ENCODE results near the gene MEG3.
"Not testable (repeated sequence)": the region's sequence is repeated elsewhere in the genome, so short reads cannot be mapped to it uniquely, and the experiment has no call there.

MEG3 gene

DNA sequence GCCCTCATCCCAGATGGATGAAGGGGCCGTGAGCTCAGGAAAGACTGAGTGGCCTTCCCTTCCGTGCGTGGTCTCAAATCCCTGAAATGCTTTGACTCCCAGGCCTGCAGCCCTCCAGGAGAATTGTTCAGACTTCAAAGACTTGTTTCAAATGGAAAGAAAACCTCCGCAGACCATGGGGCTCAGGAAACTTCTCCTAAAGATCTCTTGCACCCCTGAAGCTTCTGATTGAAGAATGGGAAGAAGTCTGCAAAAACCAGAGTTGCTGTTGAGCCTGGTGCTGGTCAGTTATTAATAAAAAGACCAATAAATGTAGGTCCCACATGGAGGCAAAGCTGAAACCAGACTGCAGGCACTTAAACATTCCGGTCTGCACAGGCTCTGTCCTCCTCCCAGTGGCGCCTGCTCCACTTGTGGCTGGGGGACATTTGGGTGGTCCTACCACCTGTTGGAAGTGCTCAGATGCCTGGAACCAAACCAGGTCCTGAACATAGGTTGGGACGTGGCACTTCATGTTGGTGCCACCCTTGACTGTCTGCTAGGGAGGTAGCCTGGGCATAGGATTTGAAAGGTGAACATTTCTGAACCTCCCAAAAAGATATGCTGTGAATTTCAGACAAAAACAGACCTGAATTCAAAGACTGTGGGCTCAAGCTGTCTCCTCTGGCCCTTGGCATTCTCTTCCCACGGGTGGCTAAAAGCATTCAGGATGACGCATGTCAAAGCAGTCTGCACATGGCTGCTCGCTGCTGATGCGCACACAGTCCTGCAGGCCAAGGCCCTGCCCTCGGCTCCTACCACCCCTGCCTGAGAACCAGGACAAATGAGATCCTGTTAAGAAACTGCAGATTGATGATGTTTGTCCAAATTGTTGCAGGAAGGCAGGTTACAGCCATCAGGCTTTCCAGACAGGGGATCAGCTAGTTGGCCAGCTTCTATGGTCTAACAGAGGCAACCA lies 36.2 kb upstream of the MEG3 start:
- DNase-seq = no peak

DNA sequence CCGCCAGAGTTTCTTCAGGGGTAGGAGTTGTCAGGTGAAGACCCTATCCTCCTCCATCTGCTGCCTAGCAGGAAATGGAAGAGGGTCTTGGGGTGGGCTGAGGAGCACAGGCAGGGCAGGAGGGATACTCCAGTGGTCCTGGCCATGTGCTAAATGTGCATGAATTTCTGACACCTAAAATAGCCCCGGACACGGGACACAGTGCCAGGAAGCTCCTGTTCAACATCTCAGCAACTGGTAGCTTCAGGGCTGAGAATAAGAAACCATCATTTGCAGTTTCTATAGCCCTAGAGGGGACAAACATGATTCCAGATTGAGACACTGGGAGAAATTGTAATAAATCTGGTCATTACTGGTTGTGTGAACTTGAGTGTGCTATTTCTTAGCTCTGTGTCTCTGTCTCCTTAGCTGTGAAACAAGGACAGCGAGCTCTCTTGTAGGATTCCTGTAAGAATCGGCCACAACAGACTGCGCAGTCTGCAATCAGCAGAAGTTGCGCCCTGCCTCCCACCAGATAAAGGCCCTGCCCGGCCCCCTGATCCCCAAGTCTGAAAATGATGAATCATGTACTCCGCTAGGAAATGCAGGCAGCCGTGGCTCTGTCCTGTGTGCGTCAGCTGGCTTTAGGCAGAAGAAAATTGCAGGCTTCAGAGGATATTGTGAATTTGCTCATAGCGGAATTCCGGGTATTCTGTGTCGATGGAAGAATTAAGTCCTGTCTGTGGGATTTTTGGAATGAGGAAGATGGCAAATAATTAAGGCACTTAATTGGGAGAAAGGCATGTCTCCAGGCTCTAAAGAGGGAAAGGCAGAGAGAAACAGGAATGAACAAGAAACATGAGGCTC lies 35.2 kb upstream of the MEG3 start:
- DNase-seq = peak; percentile 3

DNA sequence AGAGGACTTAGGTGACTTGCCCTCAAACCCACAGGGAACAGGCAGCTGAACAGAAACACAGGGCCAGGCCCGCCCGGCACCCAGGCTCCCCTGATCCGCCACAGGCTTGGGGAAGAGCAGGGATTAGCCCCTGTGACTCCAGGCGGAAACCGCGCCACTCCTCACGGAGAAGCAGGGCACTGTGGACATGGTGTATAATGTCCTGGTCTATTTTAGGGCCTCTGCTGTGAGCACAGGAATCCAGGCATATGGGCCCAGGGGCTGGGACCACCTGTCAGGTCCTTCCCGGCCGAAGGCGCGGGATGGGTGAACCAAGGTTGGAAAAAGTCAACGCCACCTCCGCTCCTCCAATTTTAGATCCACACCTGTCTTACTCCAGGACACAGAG lies 34.6 kb upstream of the MEG3 start:
- DNase-seq = no peak

DNA sequence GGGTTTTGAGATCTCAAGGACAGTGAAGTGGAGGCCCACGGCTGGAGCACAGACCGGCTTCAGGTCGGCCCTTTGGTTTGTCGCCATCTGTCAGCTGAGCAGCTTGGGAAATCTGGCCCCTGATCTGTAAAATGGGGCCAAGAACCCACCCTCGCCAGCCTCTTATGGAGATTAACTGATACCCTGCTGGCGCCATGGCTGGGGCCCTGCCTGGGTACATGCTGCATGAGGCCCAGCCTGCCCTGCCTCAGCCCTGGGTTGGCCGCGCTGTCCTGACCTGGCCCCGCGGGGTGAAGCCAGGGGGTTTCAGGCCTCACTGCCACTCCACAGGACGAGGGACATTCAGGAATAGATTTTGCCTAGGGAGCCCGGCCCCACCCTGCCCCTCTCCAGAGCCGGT lies 33.9 kb upstream of the MEG3 start:
- no peak for DNase-seq

DNA sequence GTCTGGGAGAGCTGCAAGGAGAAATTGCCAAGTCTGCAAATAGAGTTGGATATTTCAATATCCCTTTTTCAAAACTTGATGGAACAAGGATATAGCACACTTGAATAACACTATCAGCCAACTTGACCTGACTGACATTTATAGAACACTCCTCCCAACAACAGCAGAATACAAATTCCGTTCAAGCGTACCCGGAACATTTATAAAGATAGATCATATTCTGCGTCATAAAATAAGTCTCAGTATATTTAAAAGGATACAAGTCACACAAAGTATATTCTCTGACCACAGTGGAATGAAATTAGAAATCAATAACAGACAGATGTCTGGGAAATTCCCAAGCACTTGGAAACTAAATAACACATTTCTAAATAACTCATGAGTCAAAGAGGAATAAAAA lies 29.0 kb upstream of the MEG3 start:
- no peak for DNase-seq

DNA sequence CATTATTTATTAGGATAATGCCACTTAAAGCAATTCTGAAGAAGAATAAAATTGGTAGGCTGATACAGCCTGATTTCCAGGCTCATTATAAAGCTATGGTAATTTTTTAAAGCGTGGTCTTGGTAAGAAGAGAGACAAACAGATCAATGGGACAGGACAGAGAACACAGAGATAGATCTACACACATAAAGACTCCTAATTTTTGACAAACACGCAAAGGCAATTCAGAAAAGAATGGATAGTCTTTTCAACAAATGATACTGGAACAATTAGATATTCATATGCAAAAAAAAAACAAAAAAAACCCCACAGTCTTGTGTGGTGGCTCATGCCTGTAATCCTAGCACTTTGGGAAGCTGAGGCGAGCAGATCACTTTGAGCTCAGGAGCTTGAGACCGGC lies 25.9 kb upstream of the MEG3 start:
- DNase-seq = no peak

DNA sequence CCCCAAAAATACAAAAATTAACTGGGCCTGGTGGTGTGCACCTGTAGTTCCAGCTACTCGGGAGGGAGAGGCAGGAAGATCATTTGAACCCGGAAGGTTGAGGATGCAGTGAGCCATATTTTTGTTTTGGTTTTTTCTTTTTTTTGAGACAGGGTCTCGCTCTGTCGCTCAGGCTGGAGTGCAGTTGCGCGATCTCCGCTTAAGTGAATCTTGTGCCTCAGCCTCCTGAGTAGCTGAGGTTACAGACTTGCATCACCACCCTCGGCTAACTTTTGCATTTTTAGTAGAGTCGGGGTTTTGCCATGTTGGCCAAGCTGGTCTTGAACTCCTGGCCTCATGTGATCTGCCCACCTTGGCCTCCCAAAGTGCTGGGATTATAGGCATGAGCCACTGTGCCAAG lies 24.5 kb upstream of the MEG3 start:
- DNase-seq = not testable (repeated sequence)

DNA sequence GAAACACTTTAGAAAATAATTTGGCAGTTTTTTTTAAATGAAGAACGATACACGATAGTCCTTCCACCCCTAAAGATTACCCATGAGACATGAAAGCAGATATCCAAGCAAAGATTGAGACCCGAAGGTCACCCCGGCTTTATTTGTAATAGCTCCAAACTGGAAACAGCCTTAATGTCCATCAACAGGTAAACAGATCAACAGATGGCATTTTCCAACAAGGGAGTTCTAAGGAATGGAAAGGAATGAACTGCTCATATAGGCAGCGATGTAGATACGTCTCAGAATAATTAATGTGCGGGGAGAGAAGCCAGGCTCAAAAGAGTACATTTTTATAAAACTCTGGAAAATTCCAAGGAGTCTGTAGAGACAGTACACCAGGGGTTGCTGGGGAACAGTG lies 23.7 kb upstream of the MEG3 start:
- no peak for DNase-seq

DNA sequence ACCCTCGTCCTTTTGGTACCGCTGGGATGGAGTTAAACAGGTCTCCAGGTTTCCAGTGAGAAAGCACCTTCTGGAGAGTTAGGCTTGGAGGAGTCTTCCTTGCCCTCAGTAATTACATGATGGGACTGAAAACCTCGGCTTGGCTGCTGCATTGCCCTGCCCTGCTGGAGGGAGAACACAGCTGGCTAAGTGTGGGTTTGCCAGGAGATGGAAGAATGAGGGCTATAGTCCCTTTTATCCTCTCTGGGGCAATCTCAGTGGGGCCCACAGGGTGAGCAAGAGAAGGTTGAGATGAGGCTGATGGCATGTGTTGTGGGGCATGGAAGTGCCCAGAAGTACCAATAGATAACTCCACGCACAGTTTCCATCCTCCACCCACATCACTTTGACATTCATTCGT lies 23.2 kb upstream of the MEG3 start:
- DNase-seq = no peak

DNA sequence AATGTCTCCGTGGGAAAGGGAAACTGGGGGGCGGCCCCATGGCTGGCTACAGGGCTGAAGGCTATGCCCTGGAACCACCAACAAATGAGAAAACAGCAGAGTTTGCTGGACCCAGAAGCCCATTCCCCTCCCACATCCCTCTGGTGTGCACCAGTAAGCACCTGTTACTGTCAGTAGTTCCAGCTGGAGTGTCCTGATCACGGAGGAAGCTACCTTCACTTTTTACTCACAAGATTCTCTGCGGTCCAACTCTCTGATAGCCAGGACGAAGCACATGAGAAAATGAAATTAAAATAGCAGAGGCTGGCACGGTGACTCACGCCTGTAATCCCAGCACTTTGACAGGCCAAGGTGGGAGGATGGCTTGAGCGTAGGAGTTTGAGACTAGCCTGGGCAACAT lies 22.7 kb upstream of the MEG3 start:
- no peak for DNase-seq

DNA sequence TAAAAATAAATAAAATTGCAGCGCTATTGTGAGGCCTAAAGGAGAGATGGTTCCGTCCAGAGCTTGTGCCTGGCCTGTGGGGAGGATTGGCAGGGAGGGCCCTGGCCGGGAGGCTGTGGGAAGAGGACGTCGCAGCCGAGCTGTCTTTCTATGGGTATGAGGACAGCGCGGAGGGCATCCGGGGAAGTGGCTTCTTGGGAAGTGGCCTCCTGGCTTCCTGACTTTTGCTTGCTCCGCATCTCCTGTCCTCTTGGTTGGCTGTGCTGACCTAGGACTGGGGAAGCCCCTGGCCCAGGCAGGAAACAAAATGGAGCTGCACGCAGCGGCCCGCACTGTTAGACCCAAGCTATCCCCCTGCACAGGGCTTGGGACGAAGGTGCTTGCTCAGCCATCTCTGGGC lies 22.2 kb upstream of the MEG3 start:
- DNase-seq = no peak

DNA sequence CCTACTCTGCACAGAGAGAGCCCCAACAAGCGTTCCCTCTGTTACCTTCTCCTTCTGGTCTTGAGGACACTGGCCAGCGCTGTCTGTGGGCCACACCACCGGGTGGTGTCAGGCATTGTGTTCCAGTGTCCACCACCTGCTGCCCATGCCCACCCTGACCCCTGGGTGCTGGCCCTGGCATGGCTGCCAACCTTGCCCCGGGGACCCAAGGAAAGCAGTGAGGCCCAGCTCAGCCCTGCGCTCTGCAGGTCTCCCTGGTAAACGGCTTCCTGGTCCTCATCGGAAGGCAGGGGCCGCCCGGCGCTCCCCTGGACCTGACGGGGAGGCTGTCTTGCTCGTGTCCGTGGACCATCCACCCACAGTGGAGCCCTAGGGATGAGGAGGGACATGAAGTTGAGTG lies 21.8 kb upstream of the MEG3 start:
- DNase-seq = no peak

DNA sequence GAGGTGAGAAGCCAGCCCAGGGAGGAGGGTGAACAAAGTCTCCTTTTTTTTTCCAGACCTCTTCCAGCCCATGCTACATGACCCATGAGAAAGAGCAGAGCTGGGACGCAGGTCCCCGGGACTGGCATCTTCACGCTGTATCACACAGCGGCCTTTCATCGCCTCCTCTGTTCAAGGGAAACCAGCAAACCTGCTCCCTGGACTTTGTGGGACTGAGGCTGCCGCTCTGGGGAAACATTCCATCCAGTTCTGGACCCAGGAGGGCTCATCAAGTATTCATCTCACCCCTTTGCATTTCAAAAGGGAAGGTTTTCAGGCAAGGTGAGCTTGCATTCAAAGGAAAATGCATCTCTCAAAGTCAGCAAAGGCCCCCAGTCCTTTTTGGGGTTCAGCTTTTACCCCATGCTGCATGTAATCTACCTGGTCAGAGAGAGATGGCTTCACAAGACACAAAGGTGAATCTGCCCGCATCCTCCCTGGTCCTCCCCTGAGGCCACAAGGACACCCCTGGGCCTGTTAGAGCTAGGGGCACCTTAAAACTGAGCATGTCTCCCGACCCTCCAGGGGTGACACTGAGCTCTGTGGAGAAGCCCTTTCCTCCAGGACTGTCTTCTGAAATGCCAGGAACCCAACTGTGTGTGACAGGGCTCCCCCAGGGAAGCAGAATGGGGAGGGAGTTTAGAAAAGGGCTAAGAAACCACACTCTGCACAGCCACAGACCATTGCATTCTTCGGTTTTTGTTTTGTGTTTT lies 21.2 kb upstream of the MEG3 start:
- no peak for DNase-seq

DNA sequence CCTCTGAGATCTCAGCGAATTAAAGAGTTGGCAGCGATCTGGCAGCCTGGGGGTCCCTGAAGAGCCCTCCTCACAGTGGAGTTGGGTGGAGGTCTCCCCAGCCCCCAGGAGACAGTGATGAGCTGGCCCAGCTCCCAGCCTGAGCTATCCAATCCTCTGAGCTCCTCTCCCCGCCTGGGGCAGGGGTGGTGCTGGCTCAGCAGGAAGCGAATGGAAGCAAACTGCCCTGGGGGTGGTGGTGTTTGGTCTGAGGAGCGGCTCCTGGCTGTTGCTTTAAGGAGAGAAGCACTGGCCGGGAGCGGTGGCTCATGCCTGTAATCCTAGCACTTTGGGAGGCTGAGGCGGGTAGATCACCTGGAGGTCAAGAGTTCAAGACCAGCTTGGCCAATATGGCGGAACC lies 19.5 kb upstream of the MEG3 start:
- DNase-seq = no peak

DNA sequence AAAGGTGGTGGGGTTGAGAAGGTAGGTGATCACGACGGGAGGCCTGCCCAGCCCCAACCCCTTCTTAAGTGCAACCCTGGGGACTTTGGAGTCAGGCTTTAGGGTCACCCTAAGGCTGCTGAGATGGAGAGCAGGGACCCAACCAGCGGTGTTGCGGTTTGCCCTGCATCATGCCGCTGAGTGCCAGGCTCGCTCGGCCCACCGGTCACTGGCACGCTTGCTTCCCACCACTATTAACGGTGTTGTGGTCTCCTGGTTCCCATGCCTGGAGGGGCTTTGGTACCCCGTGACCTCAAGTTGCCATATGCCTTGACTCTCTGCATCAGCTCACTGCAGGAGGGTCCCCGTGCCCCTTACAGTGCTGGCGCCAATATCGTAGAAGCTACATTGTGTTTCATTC lies 18.4 kb upstream of the MEG3 start:
- no peak for DNase-seq

DNA sequence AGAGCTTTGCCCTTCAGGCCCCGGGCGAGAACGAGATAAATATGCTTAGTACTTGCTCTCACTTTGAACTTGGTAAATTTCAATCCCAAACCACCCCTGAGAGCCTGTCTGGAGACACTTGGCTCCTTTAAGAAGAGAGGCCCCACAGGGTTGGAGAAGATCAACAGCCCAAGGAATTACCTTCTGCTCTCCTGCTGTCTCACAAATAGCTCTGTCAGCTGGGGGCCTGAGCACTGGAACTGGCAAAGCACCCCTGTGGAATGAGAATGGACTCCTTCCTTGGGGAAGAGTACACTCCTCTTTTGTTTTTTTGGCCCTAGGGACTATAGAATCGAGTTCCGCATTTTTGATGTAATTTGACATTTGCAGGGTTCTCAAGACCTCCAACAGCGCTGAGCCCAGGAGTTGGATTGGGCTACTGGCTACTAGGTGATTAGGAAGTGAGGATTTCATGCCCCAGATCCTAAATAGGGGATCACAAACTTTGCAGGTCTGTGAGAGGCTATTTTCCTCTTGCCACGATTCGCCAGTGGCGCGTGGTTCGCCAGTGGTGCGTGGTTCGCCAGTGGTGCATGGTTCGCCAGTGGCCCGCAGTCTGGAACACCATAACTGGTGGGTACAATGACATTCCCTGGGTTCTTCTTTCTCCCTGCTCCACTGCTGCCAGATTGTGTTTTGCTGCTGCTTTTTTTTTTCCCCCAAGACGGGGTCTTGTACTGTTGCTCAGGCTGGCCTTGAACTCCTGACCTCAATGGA lies 17.8 kb upstream of the MEG3 start:
- no peak for DNase-seq

DNA sequence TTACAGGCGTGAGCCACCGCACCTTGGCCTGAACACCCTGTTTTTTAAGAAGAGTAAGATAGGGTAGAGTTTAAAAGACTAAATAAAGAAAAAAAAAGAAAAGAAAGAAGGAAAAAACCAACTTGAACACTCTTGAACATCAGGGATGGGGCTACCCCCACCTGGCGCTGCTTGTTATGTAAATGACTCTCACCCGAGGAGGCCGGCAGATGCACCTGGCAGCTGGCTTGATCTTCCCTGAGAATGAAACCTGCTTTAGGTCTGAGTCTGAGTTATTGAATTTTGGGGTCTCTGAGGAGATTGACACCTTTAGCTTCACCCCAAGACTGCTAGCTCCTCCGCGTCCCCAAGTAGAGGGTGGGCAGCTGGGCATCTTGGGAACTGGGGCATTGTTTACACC lies 15.5 kb upstream of the MEG3 start:
- DNase-seq = no peak

DNA sequence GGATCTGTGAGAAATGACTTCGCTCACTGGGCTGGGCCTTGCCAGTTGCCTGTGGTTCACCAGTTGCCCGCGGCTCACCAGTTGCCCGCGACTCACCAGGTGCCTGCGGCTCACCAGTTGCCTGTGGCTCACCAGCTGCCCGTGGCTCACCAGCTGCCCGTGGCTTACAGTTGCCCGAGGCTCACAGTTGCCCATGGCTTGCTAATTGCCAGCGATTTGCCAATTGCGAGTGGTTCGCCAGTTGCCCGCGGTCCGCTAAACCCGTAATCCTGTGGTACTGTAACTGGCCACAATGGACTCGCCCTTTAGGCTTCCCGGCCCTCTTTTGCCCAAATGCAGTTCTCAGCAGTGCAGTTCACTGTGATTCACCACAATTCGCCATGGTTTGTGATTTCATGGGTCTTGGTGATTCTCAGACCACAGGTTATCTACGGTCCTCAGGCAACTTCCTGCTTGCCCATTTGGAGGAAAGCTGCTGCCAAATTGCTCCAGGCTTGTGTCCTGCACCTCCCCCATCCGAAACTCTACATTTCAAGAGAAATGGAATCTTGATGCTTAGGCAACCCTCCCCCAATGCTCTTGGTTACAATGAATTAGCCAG lies 15.0 kb upstream of the MEG3 start:
- peak; percentile 26 for DNase-seq

DNA sequence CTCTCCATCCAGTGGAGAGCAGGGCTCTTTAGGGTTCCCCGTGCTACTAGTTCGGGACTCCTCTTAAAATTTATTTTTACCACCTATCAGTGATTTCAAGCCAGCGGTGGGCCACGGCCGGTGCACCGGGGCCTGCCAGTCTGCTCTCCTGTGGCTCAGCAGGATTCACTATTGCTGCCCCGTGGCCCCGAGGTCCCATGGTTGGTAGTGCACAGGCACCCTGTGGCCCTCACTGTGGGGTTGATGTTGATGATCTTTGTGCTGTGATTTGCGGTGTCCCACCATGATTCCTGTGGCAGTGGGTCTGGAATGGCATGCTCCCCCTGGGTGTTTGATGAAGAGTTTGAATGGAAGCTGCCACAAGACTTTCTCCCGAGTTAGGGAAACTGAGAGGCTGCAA lies 12.6 kb upstream of the MEG3 start:
- DNase-seq = no peak

DNA sequence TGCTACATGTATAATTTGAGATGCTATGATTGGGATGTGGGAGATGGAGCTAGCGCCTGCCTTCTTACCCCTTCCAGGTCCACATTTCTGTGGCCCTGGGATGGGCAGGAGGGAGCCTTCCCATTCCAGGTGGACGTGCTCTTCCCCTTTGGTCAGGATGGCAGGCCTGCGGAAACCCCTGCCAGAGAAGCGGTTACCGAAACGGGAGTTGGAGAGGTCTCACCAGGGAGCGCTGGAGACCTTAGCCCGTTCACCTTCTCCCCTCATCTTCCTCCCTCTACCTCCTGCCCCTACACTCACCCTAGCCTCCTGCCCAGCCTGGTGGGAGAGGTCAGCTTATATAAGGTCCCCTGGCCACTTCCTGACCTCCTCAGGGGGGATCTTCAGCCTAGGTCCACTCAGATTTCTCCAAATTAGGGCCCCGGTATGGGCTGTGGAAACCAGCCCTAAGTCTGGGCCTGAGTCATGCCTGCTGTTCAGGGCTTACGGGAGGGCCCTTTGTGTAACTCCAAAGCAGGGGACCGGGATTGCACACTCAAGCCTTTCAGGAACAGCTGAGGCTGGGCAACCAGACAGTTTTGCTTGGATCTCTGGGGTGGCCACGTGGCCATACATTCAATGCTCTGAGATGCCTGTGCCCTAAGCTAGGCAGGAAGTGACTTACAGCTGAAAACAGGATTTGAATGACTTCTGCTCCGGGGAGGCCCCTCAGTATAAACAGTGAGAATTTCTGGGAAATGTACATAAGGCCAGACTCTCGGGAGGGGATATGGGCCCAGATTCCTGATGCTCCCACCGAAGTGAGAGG lies 10.2 kb upstream of the MEG3 start:
- no peak for DNase-seq

DNA sequence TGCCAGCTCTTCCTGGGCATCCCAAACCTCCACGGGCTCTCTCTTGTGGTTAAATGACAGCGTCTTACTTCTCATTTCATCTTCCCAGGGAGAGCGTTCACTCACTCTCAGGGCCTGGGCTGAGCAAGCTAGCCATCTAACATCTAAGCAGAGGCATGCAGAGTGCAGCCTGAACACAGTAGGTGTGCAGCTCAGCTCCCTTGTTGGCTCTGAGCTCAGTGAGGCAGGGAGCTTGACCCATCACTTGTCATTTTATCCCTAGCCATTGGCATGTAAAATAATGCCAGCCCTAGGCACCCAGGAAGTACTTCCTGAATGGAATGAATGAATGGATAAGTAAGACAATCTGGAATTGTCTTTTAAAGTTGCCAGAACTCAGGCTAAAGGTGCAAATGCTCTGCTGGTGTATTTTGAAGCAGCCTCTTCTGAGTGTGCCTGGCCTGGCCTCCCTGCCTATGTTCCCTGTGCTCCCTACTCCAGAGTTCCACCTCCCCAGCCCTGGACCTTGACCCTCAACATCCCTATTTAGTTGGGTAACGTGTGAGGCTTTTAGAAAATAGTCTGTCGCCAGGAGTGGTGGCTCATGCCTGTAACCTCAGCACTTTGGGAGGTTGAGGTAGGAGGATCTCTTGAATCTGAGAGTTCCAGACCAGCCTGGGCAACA lies 9.5 kb upstream of the MEG3 start:
- no peak for DNase-seq

Measured in OCI-M1 (cell line).